Measurements from ENCODE around the gene CDRT4. TPM values are rescaled to one million over a fixed set of nuclear protein-coding genes. Genes with fewer than 3 reads are reported as not detected.

Gene CDRT4
- total and polyA plus RNA-seq, 10 of the 15 experiments (the other 5 are each of a cell fraction or from before 2014, with no cell fraction given): 0.11 to 1.3 (median 0.51) TPM; not detected in 3

GRCh38 chr17:15507896-15508295 is 40.5 kb upstream of the CDRT4 start:
- TF ChIP-seq RCOR1 (conservative IDR thresholded peaks at IDR 0.05; ENCODE audit: low read depth, low read length) (no peak), GABPA (IDR thresholded peaks at IDR 0.05; ENCODE audit: low read depth) (no peak), E2F4 (IDR thresholded peaks at IDR 0.05; ENCODE audit: low read depth, low read length) (no peak), PAX5 (IDR thresholded peaks at IDR 0.05; ENCODE audit: borderline replicate concordance, low read depth, low read length) (no peak), YBX1 (IDR thresholded peaks at IDR 0.05) (no peak)
- RAD21 ChIA-PET (ENCODE audit: unreplicated experiment): no interaction called here
- Histone ChIP-seq H3K4me1 (ENCODE audit: control insufficient read depth, insufficient read depth, low read length) (peaks cover 3% of the 10 kb centered on the region; the same call in 1 of the 2 replicates), H4K20me1 (ENCODE audit: control insufficient read depth, insufficient read depth) (no peaks in the 10 kb centered on the region), H3K9me3 (replicated peaks; ENCODE audit: control insufficient read depth, insufficient read depth, low read length) (no peaks in the 10 kb centered on the region), H3K27ac (ENCODE audit: control insufficient read depth, insufficient read depth) (no peak overlapping the region), H3K36me3 (ENCODE audit: control insufficient read depth in 2 of 2, insufficient read depth in 2 of 2, low read length in 1 of 2) (no peaks in the 10 kb centered on the region), H3K9ac (ENCODE audit: control insufficient read depth, insufficient read depth, low read length) (no peak overlapping the region), H3K4me3 (no peak overlapping the region), H2AFZ (ENCODE audit: control insufficient read depth, low read depth, low read length) (no peak overlapping the region), H3K79me2 (ENCODE audit: control insufficient read depth, insufficient read depth, low read length) (no peaks in the 10 kb centered on the region), H3K27me3 (replicated peaks in 1 of 2; ENCODE audit: control insufficient read depth in 2 of 2, insufficient read depth in 2 of 2, low read length in 1 of 2) (no peaks in the 10 kb centered on the region), H3K4me2 (ENCODE audit: control insufficient read depth, insufficient read depth) (no peak overlapping the region)
- DNase-seq (ENCODE audit: low read depth, low spot score) (no peak), ATAC-seq (no peak), FAIRE-seq (no peak)
- POLR2A ChIA-PET: no interaction called here
- in situ Hi-C loops (cut with MboI): no loop called here
- SMC1A ChIA-PET (ENCODE audit: uncharacterized antibody, unreplicated experiment): no interaction called here
- CTCF ChIA-PET: no interaction called here
- WGBS (ENCODE audit: insufficient coverage, insufficient replicate concordance, low lambda C conversion rate, missing lambda C conversion rate): 34% methylated on average over 3 of the region's 3 CpGs
- intact Hi-C loops (cut with micrococcal nuclease; ENCODE audit: unreplicated experiment): no loop called here
- no TSS peak for BruUV-seq (replicated peaks)

GRCh38 chr17:15507001-15507400 is 39.6 kb upstream of the CDRT4 start:
- Histone ChIP-seq H3K9me3 (replicated peaks; ENCODE audit: control insufficient read depth, insufficient read depth, low read length) (no peaks in the 10 kb centered on the region), H3K9ac (ENCODE audit: control insufficient read depth, insufficient read depth, low read length) (no peak overlapping the region), H3K36me3 (ENCODE audit: control insufficient read depth in 2 of 2, insufficient read depth in 2 of 2, low read length in 1 of 2) (no peaks in the 10 kb centered on the region), H3K27me3 (replicated peaks in 1 of 2; ENCODE audit: control insufficient read depth in 2 of 2, insufficient read depth in 2 of 2, low read length in 1 of 2) (no peaks in the 10 kb centered on the region), H3K4me3 (no peak overlapping the region), H3K27ac (ENCODE audit: control insufficient read depth, insufficient read depth) (no peak overlapping the region), H4K20me1 (ENCODE audit: control insufficient read depth, insufficient read depth) (no peaks in the 10 kb centered on the region), H3K79me2 (ENCODE audit: control insufficient read depth, insufficient read depth, low read length) (no peaks in the 10 kb centered on the region), H3K4me1 (ENCODE audit: control insufficient read depth, insufficient read depth, low read length) (peaks cover 3% of the 10 kb centered on the region), H3K4me2 (ENCODE audit: control insufficient read depth, insufficient read depth) (no peak overlapping the region), H2AFZ (ENCODE audit: control insufficient read depth, low read depth, low read length) (no peak overlapping the region)
- in situ Hi-C loops (cut with MboI): no loop called here
- no TSS peak for BruUV-seq (replicated peaks)
- ChIA-PET SMC1A (ENCODE audit: uncharacterized antibody, unreplicated experiment) (no interaction called here), RAD21 (ENCODE audit: unreplicated experiment) (no interaction called here), POLR2A (no interaction called here), CTCF (no interaction called here)
- intact Hi-C loops (cut with micrococcal nuclease; ENCODE audit: unreplicated experiment): no loop called here
- 48% methylated on average over 9 of the region's 9 CpGs for WGBS (ENCODE audit: insufficient coverage, insufficient replicate concordance, low lambda C conversion rate, missing lambda C conversion rate)
- no peak for DNase-seq (ENCODE audit: low read depth, low spot score)
- no peak for ATAC-seq
- FAIRE-seq: no peak
- TF ChIP-seq ZBTB11 (CRISPR knock-in tag; IDR thresholded peaks at IDR 0.05): no peak
- no peak for TF ChIP-seq ZBTB4 (CRISPR knock-in tag; IDR thresholded peaks at IDR 0.05)
- no peak for TF ChIP-seq NBN (IDR thresholded peaks at IDR 0.05)
- no peak for TF ChIP-seq BRCA1 (IDR thresholded peaks at IDR 0.05; ENCODE audit: low read depth, low read length)
- TF ChIP-seq RFX5 (IDR thresholded peaks at IDR 0.05; ENCODE audit: low read depth, low read length): no peak
- no peak for TF ChIP-seq CHD2 (IDR thresholded peaks at IDR 0.05; ENCODE audit: borderline replicate concordance, low read depth, low read length)
- TF ChIP-seq DPF2 (IDR thresholded peaks at IDR 0.05): no peak
